ENCODE measurements around the gene PARD3B. TPM values are rescaled to one million over a fixed set of nuclear protein-coding genes. Genes with fewer than 3 reads are reported as not detected.

The PARD3B gene
- total RNA-seq, 4 donors from 2014 or later: 6.5 to 17.3 (median 12.7) TPM

DNA sequence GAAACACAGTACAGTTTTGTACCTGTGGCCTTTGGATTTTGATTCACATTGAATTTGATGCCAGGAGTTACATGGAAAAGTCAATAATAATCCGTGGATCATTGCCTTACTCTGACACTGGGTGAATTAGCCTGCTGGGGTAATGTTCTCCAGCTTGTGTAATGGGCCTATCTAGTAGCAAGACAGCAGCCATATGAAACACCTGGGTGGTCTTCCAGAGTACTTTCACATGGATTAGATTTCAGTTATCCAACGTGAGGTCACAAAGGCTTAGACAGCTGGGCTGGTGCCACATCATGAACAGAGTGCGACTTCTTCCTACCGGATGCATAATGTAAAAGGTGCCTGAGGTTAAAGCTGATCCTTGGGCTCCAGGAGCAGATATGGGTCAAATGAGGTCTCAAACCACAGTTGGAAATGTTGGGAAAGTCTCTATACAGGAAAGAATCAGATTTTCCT is 486.8 kb downstream of the PARD3B start:
- TF ChIP-seq POLR2A (IDR thresholded peaks at IDR 0.05): no peak
- TF ChIP-seq, protein P1, sequence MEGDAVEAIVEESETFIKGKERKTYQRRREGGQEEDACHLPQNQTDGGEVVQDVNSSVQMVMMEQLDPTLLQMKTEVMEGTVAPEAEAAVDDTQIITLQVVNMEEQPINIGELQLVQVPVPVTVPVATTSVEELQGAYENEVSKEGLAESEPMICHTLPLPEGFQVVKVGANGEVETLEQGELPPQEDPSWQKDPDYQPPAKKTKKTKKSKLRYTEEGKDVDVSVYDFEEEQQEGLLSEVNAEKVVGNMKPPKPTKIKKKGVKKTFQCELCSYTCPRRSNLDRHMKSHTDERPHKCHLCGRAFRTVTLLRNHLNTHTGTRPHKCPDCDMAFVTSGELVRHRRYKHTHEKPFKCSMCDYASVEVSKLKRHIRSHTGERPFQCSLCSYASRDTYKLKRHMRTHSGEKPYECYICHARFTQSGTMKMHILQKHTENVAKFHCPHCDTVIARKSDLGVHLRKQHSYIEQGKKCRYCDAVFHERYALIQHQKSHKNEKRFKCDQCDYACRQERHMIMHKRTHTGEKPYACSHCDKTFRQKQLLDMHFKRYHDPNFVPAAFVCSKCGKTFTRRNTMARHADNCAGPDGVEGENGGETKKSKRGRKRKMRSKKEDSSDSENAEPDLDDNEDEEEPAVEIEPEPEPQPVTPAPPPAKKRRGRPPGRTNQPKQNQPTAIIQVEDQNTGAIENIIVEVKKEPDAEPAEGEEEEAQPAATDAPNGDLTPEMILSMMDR (IDR thresholded peaks at IDR 0.05): no peak
- H3K4me3 ChIP-seq (ENCODE audit: low read depth, poor library complexity, severe bottlenecking): no peak overlapping the region
- intact Hi-C loops (cut with DNase I; ENCODE audit: low total_unique reads): no loop called here
- 75 to 80% methylated on average over 4 of the region's 4 CpGs for WGBS, 2 donors
- DNase-seq (ENCODE audit: low spot score in 2 of 2): no peak

DNA sequence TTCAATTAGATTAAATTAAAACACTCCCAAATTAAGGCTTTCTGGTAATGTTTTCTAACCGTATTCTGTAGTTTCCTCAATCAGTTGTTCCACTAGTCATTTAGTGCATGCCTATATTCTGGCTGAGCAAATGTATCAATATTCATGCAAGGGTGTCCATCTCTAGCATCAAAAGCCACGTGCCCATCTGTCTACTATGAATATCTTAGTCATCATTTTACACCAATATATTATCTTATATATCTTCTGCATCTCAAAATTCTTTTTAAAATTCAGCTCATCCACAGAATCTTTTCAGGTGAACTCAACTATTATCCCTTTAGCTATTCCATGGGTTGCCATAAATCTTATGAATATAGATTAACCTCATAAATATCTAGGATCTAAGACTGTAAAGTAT is 488.2 kb downstream of the PARD3B start:
- H3K4me3 ChIP-seq (ENCODE audit: low read depth, poor library complexity, severe bottlenecking): no peak overlapping the region
- no peak for DNase-seq (ENCODE audit: low spot score in 2 of 2)
- TF ChIP-seq, protein P1 (IDR thresholded peaks at IDR 0.05): no peak
- no peak for TF ChIP-seq POLR2A (IDR thresholded peaks at IDR 0.05)
- intact Hi-C loops (cut with DNase I; ENCODE audit: low total_unique reads): no loop called here
- 79 to 89% methylated on average over 2 of the region's 2 CpGs for WGBS, 2 donors

DNA sequence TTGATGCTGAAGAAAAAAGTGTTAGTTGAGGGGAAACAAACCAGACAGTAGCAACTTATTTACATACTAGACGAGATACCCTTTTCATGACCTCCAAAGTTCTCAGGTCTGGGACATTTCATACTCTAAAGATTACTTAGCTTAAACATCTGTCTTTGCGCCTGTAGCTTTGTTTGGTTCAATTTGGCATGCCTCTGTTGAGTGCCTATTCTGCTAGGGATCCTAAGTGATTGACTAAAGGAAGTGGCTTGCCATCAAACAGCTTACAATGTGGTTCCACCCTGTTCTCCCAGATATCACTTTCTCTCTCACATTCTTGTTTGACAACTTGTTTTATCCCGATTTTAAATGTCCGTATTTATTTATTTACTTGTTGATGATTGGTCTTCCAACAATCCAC is 488.8 kb downstream of the PARD3B start:
- 85 to 86% methylated on average over 4 of the region's 4 CpGs for WGBS, 2 donors
- no peak overlapping the region for H3K4me3 ChIP-seq (ENCODE audit: low read depth, poor library complexity, severe bottlenecking)
- intact Hi-C loops (cut with DNase I; ENCODE audit: low total_unique reads): no loop called here
- DNase-seq (ENCODE audit: low spot score in 2 of 2): no peak
- TF ChIP-seq, protein P1 (IDR thresholded peaks at IDR 0.05): no peak
- no peak for TF ChIP-seq POLR2A (IDR thresholded peaks at IDR 0.05)

DNA sequence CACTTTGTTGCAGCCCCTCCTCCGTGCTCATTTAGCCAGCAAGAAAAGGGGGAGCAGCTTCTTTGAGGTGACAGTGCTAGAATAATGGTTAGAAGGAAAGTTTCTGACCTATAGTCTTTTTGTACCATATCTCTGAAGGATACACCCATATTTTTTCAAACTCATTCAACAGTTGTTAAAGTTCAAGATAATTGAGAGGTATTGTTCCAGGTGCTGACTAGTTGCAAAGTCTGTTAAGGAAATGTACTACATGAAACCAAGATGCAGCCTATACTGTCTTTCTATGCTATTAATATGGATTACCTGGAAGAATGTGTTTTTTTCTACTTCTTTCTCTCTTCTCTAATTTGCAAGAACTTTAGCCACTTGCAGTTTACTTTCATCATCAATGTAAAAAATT is 495.0 kb downstream of the PARD3B start:
- TF ChIP-seq, protein P1 (IDR thresholded peaks at IDR 0.05): no peak
- TF ChIP-seq POLR2A (IDR thresholded peaks at IDR 0.05): no peak
- WGBS, 2 donors: 94% methylated on average over 1 of the region's 1 CpG
- intact Hi-C loops (cut with DNase I; ENCODE audit: low total_unique reads): no loop called here
- no peak overlapping the region for H3K4me3 ChIP-seq (ENCODE audit: low read depth, poor library complexity, severe bottlenecking)
- DNase-seq (ENCODE audit: low spot score in 2 of 2): no peak

DNA sequence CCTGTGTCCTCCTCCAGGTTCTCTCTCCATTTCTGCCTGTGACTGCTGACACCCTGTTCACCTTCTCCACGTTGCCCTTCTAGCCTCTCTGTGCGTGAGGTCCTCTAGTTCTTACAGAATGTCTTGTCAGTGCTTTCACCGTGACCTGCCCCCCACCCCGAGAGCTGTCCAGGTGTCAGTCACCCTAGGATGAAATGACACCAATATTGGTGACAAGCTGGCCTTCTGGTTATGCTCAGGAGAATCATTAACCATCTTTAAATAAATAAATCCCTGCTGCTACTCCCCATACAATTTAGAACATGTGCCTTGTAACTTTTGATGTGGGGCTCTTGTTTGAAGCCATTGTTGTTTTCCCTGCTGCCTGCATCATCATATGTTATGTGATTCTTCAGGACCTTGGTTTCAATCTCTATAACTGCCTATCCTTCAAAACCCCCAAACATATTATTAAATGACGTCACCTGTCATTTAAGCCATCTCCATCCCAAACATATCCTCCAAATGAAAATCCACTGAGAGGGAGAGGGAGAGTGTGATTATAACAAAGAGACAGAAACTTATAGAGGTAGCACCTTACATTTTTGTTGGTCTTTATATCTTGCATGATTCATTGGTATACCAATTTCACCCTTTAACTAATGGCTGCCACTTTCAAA is 496.3 kb downstream of the PARD3B start:
- 85 to 89% methylated on average over 5 of the region's 5 CpGs for WGBS, 2 donors
- H3K4me3 ChIP-seq (ENCODE audit: low read depth, poor library complexity, severe bottlenecking): no peak overlapping the region
- TF ChIP-seq, protein P1 (IDR thresholded peaks at IDR 0.05): no peak
- TF ChIP-seq POLR2A (IDR thresholded peaks at IDR 0.05): no peak
- intact Hi-C loops (cut with DNase I; ENCODE audit: low total_unique reads): no loop called here
- no peak for DNase-seq (ENCODE audit: low spot score in 2 of 2)

DNA sequence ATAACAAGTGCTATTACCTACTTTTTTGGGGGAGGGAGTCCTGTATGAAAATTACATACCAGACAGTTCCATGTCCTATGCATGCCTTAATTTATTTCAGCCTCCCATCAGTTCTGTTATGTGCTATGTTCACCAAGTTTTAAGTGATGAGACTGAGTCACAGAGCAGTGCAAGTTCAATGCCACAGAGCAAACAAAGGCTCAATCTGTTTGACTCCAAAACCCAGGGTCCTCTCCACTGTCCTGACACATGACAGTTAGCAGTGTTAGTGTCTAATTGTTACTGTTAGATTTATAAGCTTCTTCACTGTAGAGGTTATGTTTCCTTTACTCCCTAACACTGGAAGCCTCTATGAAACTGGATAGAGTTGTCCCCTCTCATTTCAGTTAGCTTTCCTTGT is 498.0 kb downstream of the PARD3B start:
- TF ChIP-seq, protein P1 (IDR thresholded peaks at IDR 0.05): no peak
- no peak for TF ChIP-seq POLR2A (IDR thresholded peaks at IDR 0.05)
- intact Hi-C loops (cut with DNase I; ENCODE audit: low total_unique reads): no loop called here
- H3K4me3 ChIP-seq (ENCODE audit: low read depth, poor library complexity, severe bottlenecking): no peak overlapping the region
- DNase-seq (ENCODE audit: low spot score in 2 of 2): no peak

Data from lower leg skin (tissue), 4 donors.